GM12892 (cell line): ENCODE results near the gene KRTAP4-4.

Experiments
- POLR2A ChIP-seq: IDR thresholded peaks from 2 replicates; pipeline ENCODE4 v1.6.1; 2011; ENCODE audit warnings: low read depth, low read length, control low read depth
- POLR2AphosphoS5 ChIP-seq: IDR thresholded peaks from 2 replicates; pipeline ENCODE4 v1.6.1; 2011; ENCODE audit warnings: low read depth, low read length, control low read depth

GRCh38 chr17:41145261-41145660 is 15.3 kb downstream of the KRTAP4-4 start:
- TF ChIP-seq POLR2A (no peak), POLR2AphosphoS5 (no peak)
